Activated naive CD4-positive, alpha-beta T cell treated with anti-CD3 and anti-CD28 coated beads, Interleukin-2, amount 50 U/mL, for 72 hours (primary cell): ENCODE data around the gene SND1. TPM values are rescaled to one million over a fixed set of nuclear protein-coding genes. Genes with fewer than 3 reads are reported as not detected.

Experiments
- ATAC-seq, 2 donors: fragments of 150-1000 bp; cut with Tn5 transposase; 2 replicates each; pipeline ENCODE4 v1.10.0; 2021; ENCODE audit warnings: mild to moderate bottlenecking in 2 of 2, moderate library complexity in 2 of 2
- DNase-seq, 2 donors: peaks; one replicate each; pipeline ENCODE4 v3.0.0; 2021 to 2022; ENCODE audit warnings: low spot score in 2 of 2
- H3K27ac Mint-ChIP-seq, 2 donors: one replicate each; pipeline ENCODE4 v1.8.0; 2022; ENCODE audit warnings: mild to moderate bottlenecking in 2 of 2, mixed read lengths in 2 of 2
- H3K36me3 Mint-ChIP-seq, 2 donors: one replicate each; pipeline ENCODE4 v1.8.0; 2022; ENCODE audit warnings: mixed read lengths in 2 of 2
- H3K9me3 Mint-ChIP-seq, 2 donors: one replicate each; pipeline ENCODE4 v1.8.0; 2022; ENCODE audit warnings: mixed read lengths in 2 of 2
- total RNA-seq, 2 donors: library from RNA; stranded (reverse); gene quantifications; one replicate each; pipeline ENCODE4 v1.2.3, GENCODE V29; 2022

The SND1 gene
- total RNA-seq, 2 donors from 2014 or later: 175 to 246 TPM

- no peak for DNase-seq
- Mint-ChIP-seq H3K9me3 (peaks cover 14 to 22% of the 10 kb centered on the region in 2 donors), H3K27ac (no peak overlapping the region), H3K36me3 (peaks cover 21 to 37% of the 10 kb centered on the region in 2 donors)
- no peak for ATAC-seq
Observed at GRCh38 chr7:127981965-127982364, 330.0 kb downstream of the SND1 start.

DNA sequence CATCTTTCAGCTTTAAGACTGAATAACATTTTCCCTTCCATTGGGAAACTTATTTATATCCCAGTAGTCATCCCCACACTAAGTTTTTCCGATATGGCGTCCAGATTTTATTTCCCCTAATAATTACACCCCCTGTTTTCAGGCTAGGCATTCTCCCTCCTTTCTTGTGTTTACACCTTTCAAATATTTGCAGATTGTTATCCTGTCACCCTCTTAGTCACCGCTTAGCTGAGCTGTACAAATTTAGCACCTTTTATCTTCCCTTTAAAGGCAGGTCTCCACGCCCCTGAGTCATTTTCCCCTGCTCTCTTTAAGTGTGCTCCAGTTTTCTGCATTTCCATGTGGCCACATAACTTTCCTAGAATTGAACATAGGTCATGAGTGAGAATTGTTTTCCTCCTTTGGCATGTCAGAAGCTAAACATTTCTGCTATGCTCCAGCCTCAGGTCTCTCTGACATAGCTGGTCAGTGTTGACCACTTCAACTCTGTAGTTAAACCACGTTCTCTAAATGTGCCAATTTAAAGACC, 331.9 kb downstream of the SND1 start:
- no peak for DNase-seq
- H3K36me3 Mint-ChIP-seq: peaks cover 5 to 18% of the 10 kb centered on the region in 2 donors
- peaks cover 0 to 7% of the 10 kb centered on the region in 2 donors for H3K9me3 Mint-ChIP-seq
- no peak overlapping the region for H3K27ac Mint-ChIP-seq
- peak; percentile 58 to 75 for ATAC-seq

- no peak for DNase-seq
- ATAC-seq: no peak
- Mint-ChIP-seq H3K9me3 (no peaks in the 10 kb centered on the region), H3K36me3 (peaks cover 5 to 7% of the 10 kb centered on the region in 2 donors), H3K27ac (peak overlapping the region in 1 of 2 donors; percentile 57)
Observed at GRCh38 chr7:127986581-127987521, 334.9 kb downstream of the SND1 start.

DNA sequence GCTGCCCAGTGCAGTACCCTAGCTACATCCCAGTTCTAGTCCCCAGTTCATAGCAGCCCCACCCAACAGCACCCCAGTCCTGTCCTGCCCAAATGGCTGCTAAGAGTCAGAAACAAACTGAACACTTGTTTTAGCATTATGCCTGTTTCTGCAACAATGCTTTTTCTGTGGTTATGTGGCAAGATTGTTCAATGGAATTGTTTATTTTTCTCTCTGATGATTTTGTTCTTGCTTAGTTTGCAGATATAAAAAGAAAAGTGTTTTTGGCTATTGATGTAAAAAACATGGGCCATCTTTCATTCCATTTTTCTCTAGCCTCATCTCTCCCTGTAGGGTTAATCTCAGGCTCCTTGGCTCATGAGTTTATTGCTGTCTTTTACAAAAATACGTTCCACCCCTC, 336.8 kb downstream of the SND1 start:
- Mint-ChIP-seq H3K9me3 (no peaks in the 10 kb centered on the region), H3K27ac (no peak overlapping the region), H3K36me3 (peaks cover 4 to 5% of the 10 kb centered on the region in 2 donors)
- ATAC-seq (no peak), DNase-seq (no peak)

- no peaks in the 10 kb centered on the region for H3K9me3 Mint-ChIP-seq
- no peak overlapping the region for H3K27ac Mint-ChIP-seq
- ATAC-seq (no peak), DNase-seq (no peak)
- H3K36me3 Mint-ChIP-seq: peaks cover 5 to 16% of the 10 kb centered on the region in 2 donors
Observed at GRCh38 chr7:127993317-127993716, 341.3 kb downstream of the SND1 start.

DNA sequence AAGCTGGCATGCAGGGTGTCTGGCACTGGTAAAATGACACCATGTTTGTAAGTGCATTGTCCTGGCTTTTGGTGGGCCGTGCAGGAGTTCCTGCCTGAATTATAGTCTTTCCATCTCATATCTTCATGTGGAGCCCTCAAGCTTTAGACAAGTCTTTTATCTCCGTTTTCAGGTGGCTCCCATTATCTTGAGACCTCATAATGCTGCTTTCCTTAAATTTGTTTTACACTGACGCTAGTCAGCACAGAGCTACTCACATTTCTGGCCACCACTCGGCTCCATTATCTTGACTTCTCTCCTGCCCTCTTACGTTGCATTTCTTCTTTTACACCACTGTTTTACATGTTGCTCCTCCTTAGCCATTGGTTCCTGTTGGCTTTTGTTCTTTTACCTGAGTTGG, 342.0 kb downstream of the SND1 start:
- DNase-seq (no peak), ATAC-seq (no peak)
- Mint-ChIP-seq H3K36me3 (peaks cover 5 to 16% of the 10 kb centered on the region in 2 donors), H3K27ac (no peak overlapping the region), H3K9me3 (no peaks in the 10 kb centered on the region)

GRCh38 chr7:127995156-127995880, 343.3 kb downstream of the SND1 start:
- ATAC-seq: no peak
- peaks cover 5 to 16% of the 10 kb centered on the region in 2 donors for H3K36me3 Mint-ChIP-seq
- no peaks in the 10 kb centered on the region for H3K9me3 Mint-ChIP-seq
- no peak for DNase-seq
- no peak overlapping the region for H3K27ac Mint-ChIP-seq

GRCh38 chr7:127995881-127996215, 343.9 kb downstream of the SND1 start:
- H3K27ac Mint-ChIP-seq: no peak overlapping the region
- H3K9me3 Mint-ChIP-seq: no peaks in the 10 kb centered on the region
- ATAC-seq: no peak
- H3K36me3 Mint-ChIP-seq: peaks cover 5 to 18% of the 10 kb centered on the region in 2 donors
- no peak for DNase-seq

DNA sequence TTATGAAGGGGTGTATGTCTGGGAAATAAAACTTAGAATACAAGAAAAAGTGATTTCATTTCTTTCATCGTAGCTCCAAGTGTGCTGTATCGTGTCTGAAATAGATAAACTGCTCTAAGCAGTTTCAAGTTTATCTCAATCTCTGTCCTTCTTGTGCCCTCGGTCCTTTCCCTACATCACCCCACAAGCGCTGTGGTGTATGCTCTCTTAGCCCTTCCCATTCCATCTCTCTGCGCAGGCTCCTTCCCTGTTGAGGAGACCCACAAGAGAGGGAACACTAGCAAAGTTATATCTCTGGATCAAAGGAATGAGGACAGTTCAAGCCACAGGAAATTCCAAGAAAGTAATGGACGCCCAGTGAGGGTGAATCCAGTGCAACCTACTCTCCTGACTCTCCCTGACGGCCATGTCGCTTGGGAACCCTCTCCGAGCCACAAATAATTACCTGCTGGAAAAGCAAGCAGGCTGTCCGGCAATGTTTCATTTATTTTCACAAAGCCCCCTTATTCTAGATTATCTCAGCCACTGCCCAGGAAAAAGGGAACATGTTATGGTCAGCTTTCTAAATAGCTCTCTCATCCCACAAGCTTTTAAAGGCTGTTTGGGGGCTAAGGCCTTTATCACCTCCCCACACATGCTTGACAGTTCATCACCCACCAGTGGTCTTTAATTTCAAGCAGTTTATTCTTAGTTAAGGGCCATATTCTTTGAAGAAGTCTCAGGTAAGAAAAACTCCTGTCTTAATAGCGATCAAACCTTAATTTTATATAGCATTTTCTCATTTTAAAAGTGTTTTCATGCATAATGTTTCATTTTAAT, 344.5 kb downstream of the SND1 start:
- Mint-ChIP-seq H3K36me3 (peaks cover 2 to 21% of the 10 kb centered on the region in 2 donors), H3K27ac (no peak overlapping the region), H3K9me3 (no peaks in the 10 kb centered on the region)
- no peak for DNase-seq
- ATAC-seq: no peak

GRCh38 chr7:127997226-127997922, 345.4 kb downstream of the SND1 start:
- no peak for ATAC-seq
- H3K36me3 Mint-ChIP-seq: peaks cover 0 to 21% of the 10 kb centered on the region in 2 donors
- H3K27ac Mint-ChIP-seq: no peak overlapping the region
- no peaks in the 10 kb centered on the region for H3K9me3 Mint-ChIP-seq
- no peak for DNase-seq

DNA sequence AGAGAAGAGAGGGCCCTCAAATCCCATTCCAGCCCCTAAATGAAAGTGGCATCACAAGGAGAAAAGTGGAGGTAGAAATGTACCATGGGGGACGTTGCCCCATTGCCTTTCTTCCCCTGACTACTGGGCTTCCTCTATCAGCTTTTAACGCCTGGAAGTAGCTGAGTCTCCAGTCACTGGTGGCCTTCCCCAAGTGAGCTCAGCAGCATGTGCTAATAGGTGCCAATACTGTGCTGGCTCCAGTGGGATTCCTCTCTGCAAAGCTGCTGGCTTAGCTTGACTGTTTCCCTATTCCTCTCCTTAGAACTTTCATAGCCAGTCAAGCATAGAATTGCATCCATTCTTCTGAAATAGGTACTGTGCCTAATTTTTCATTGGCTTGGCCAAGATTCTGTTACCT, 346.7 kb downstream of the SND1 start:
- ATAC-seq (no peak), DNase-seq (no peak)
- no peak overlapping the region for H3K27ac Mint-ChIP-seq
- H3K9me3 Mint-ChIP-seq: no peaks in the 10 kb centered on the region
- peaks cover 0 to 18% of the 10 kb centered on the region in 2 donors for H3K36me3 Mint-ChIP-seq

DNA sequence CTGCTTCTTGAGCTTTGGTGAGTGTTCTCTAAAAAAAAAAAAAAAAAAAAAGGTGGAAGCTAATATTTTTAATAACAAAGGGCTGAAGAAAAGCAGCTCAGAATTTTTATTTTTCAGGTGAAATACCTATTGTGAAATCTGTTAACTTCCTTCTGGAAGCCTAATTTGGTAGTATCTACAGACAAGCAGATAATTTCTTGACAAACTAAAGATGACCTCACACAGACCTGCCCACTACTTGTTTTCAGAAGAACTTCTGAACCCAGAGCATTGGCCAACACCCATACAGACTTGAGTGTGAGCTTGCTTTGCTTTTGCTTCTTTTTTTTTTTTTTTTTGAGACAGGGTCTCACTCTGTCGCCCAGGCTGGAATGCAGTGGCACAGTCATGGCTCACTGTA, 348.1 kb downstream of the SND1 start:
- DNase-seq (no peak), ATAC-seq (no peak)
- Mint-ChIP-seq H3K36me3 (peaks cover 0 to 10% of the 10 kb centered on the region in 2 donors), H3K9me3 (no peaks in the 10 kb centered on the region), H3K27ac (no peak overlapping the region)

- no peak for ATAC-seq
- Mint-ChIP-seq H3K9me3 (no peaks in the 10 kb centered on the region), H3K36me3 (peaks cover 0 to 10% of the 10 kb centered on the region in 2 donors), H3K27ac (no peak overlapping the region)
- DNase-seq: no peak
Observed at GRCh38 chr7:128000854-128001265, 348.9 kb downstream of the SND1 start.

DNA sequence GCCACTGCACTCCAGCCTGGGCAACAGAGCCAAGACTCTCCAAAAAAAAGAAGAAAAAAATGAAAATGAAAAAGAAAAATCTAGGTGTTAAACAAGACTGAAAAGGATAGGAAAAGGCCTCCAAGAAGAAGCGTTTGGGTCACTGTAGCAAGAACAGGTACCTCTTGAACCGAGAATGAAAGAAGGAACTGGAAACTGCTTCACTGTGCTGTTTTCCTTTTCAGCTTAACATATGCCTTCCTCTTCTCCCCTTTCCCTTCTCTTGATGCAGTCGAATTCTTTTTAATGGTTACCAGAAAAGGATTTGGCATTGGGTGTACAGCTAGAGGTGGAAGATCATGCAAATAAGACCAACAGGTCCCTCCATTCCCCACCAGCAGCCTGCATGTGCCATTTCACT, 351.2 kb downstream of the SND1 start:
- no peak for ATAC-seq
- Mint-ChIP-seq H3K9me3 (no peaks in the 10 kb centered on the region), H3K36me3 (peaks cover 0 to 5% of the 10 kb centered on the region in 2 donors), H3K27ac (no peak overlapping the region)
- no peak for DNase-seq

DNA sequence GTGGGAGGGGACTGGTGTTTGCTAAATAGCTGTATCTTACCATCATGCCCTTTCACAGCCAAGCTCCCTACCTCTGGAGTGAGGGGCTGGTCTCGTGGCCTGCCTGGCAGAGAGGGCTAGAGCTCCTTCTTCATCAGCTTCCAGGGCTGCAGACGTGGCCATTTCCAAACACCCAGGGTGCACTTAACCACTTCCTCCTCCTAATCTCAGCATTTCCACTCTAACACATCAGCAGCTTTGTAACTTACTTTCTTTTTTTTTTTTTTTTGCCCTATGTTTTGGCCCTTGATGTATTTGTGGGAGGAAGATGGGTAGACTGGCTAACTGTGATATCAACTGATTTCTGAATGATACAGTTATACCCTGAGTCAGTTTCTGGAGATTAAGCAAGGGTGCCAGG, 351.8 kb downstream of the SND1 start:
- DNase-seq: no peak
- peak overlapping the region in 1 of 2 donors; percentile 21 for H3K27ac Mint-ChIP-seq
- H3K9me3 Mint-ChIP-seq: no peaks in the 10 kb centered on the region
- H3K36me3 Mint-ChIP-seq: peaks cover 0 to 5% of the 10 kb centered on the region in 2 donors
- peak in 1 of 2 donors; percentile 31 for ATAC-seq

DNA sequence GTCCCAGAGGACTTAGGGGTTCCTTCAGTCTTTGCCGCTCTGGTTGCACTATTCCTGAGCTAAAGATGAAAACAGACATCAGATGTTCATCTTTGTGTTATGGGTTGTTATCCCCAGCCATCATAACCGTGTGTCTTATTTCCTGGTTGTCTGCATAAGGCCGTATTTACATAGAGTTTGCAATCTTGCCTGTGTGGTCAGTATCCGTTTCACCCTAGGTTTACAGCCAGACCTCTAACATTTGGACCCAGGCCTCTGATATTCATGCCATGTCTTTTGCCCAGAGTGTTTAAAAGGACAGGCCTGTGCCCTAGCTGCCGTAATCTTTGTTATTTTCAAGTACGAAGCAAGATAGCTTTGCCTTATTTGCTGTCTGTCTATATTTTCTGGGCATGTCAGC, 352.6 kb downstream of the SND1 start:
- Mint-ChIP-seq H3K9me3 (no peaks in the 10 kb centered on the region), H3K27ac (peak overlapping the region in 1 of 2 donors; percentile 21), H3K36me3 (peaks cover 0 to 5% of the 10 kb centered on the region in 2 donors)
- ATAC-seq (no peak), DNase-seq (no peak)
